SU-DHL-6 (cell line): ENCODE data around the gene LIX1.

Source experiments
- H2AFZ ChIP-seq: fragments of 200-600 bp; sonication (generic); 2 replicates; pipeline ENCODE4 v1.6.1; 2014; ENCODE audit warnings: low read depth, mild to moderate bottlenecking, moderate library complexity, mixed read lengths, antibody characterized with exemption, low read length; ENCODE audit not compliant: severe bottlenecking
- H3F3A ChIP-seq: fragments of 200-600 bp; shearing (Covaris generic); 2 replicates; pipeline ENCODE4 v1.6.0; 2016; ENCODE audit warnings: antibody characterized with exemption, mild to moderate bottlenecking; ENCODE audit not compliant: insufficient read depth
- H3K27ac ChIP-seq: fragments of 200-600 bp; sonication (generic); 2 replicates; pipeline ENCODE4 v1.5.1; 2016; ENCODE audit warnings: low read depth, mild to moderate bottlenecking, low read length, moderate library complexity, mixed read lengths
- H3K27me3 ChIP-seq: fragments of 200-600 bp; sonication (generic), shearing (Covaris generic); 2 replicates; pipeline ENCODE4 v1.6.0; 2014; ENCODE audit warnings: mild to moderate bottlenecking, low read length
- H3K36me3 ChIP-seq: fragments of 200-600 bp; sonication (generic); 2 replicates; pipeline ENCODE4 v1.6.1; 2014; ENCODE audit warnings: mild to moderate bottlenecking, low read length, mixed read lengths
- H3K4me2 ChIP-seq: fragments of 300-600, 200-600 bp; shearing (Covaris generic), sonication (generic); 2 replicates; pipeline ENCODE4 v1.6.0; 2014; ENCODE audit warnings: low read length, low read depth, mild to moderate bottlenecking; ENCODE audit not compliant: poor library complexity, severe bottlenecking
- H3K4me3 ChIP-seq: fragments of 200-600 bp; sonication (generic); 2 replicates; pipeline ENCODE4 v1.5.1; 2014; ENCODE audit warnings: antibody characterized with exemption, low read length, mild to moderate bottlenecking, mixed read lengths; ENCODE audit not compliant: insufficient read depth, poor library complexity, severe bottlenecking
- H3K79me2 ChIP-seq: fragments of 200-600 bp; sonication (generic); 2 replicates; pipeline ENCODE4 v1.6.1; 2014; ENCODE audit warnings: mild to moderate bottlenecking, low read length, moderate library complexity; ENCODE audit not compliant: insufficient read depth
- H3K9ac ChIP-seq: fragments of 200-600 bp; sonication (generic); 2 replicates; pipeline ENCODE4 v1.7.0; 2014; ENCODE audit warnings: mild to moderate bottlenecking, low read length
- H3K9me2 ChIP-seq: fragments of 200-600 bp; sonication (generic); replicated peaks from 2 replicates; pipeline ENCODE4 v1.6.1; 2014; ENCODE audit warnings: low read length; ENCODE audit not compliant: insufficient read depth
- H3K9me3 ChIP-seq: fragments of 200-600 bp; sonication (generic); 2 replicates; pipeline ENCODE4 v1.6.1; 2014; ENCODE audit warnings: low read length, mixed read lengths; ENCODE audit not compliant: insufficient read depth
- H4K20me1 ChIP-seq: fragments of 200-600 bp; sonication (generic); 2 replicates; pipeline ENCODE4 v1.6.1; 2014; ENCODE audit warnings: low read depth, mild to moderate bottlenecking, antibody characterized with exemption, low read length, moderate library complexity, mixed read lengths
- CTCF ChIP-seq: fragments of 200-600 bp; sonication (generic); IDR thresholded peaks from one replicate; pipeline ENCODE4 v1.5.1; 2017; ENCODE audit warnings: antibody characterized with exemption, mild to moderate bottlenecking, low read length, moderate library complexity; ENCODE audit not compliant: insufficient read depth, poor library complexity, severe bottlenecking
- EZH2phosphoT487 ChIP-seq: fragments of 200-600 bp; sonication (generic), shearing (Covaris generic); conservative IDR thresholded peaks from 2 replicates; pipeline ENCODE4 v1.6.1; 2018; ENCODE audit warnings: mild to moderate bottlenecking, antibody characterized with exemption, low read length, moderate library complexity, mixed read lengths

LIX1 gene

GRCh38 chr5:97049175-97049574, 93.2 kb downstream of the LIX1 start:
- no peaks in the 10 kb centered on the region for H3K9me2 ChIP-seq
- no peaks in the 10 kb centered on the region for H3K36me3 ChIP-seq
- no peak overlapping the region for H3K4me2 ChIP-seq
- no peaks in the 10 kb centered on the region for H3K9me3 ChIP-seq
- H3K4me3 ChIP-seq: no peak overlapping the region
- no peaks in the 10 kb centered on the region for H3F3A ChIP-seq
- no peak for TF ChIP-seq EZH2phosphoT487
- TF ChIP-seq CTCF: no peak
- no peaks in the 10 kb centered on the region; the same call in 1 of the 2 replicates for H3K27me3 ChIP-seq
- no peaks in the 10 kb centered on the region for H3K79me2 ChIP-seq
- H4K20me1 ChIP-seq: no peaks in the 10 kb centered on the region
- no peak overlapping the region for H3K27ac ChIP-seq
- H3K9ac ChIP-seq: no peak overlapping the region
- no peak overlapping the region for H2AFZ ChIP-seq

- no peak overlapping the region for H3K27ac ChIP-seq
- H3K9me3 ChIP-seq: no peaks in the 10 kb centered on the region
- no peak for TF ChIP-seq EZH2phosphoT487
- TF ChIP-seq CTCF: no peak
- no peaks in the 10 kb centered on the region; the same call in 1 of the 2 replicates for H3K27me3 ChIP-seq
- no peaks in the 10 kb centered on the region for H3K36me3 ChIP-seq
- no peaks in the 10 kb centered on the region for H3K79me2 ChIP-seq
- no peaks in the 10 kb centered on the region for H3F3A ChIP-seq
- no peaks in the 10 kb centered on the region for H3K9me2 ChIP-seq
- H4K20me1 ChIP-seq: no peaks in the 10 kb centered on the region
- no peak overlapping the region for H3K4me3 ChIP-seq
- no peak overlapping the region for H3K9ac ChIP-seq
- no peak overlapping the region for H2AFZ ChIP-seq
- H3K4me2 ChIP-seq: no peak overlapping the region
Measured at GRCh38 chr5:97047076-97047475, 95.3 kb downstream of the LIX1 start.

- H3K9me3 ChIP-seq: no peaks in the 10 kb centered on the region
- no peaks in the 10 kb centered on the region for H3F3A ChIP-seq
- no peak overlapping the region for H3K4me2 ChIP-seq
- no peak for TF ChIP-seq EZH2phosphoT487
- TF ChIP-seq CTCF: no peak
- no peak overlapping the region for H3K27ac ChIP-seq
- no peak overlapping the region for H2AFZ ChIP-seq
- H3K79me2 ChIP-seq: no peaks in the 10 kb centered on the region
- H3K36me3 ChIP-seq: no peaks in the 10 kb centered on the region
- H3K27me3 ChIP-seq: no peaks in the 10 kb centered on the region; the same call in 1 of the 2 replicates
- H3K9me2 ChIP-seq: no peaks in the 10 kb centered on the region
- H4K20me1 ChIP-seq: no peaks in the 10 kb centered on the region
- H3K4me3 ChIP-seq: no peak overlapping the region
- no peak overlapping the region for H3K9ac ChIP-seq
Measured at GRCh38 chr5:97046270-97046982, 96.0 kb downstream of the LIX1 start.
